HepG2 (cell line): Measurements from ENCODE around the gene FAM83G. TPM values are rescaled to one million over a fixed set of nuclear protein-coding genes. Genes with fewer than 3 reads are reported as not detected.

Experiments
- ATAC-seq: fragments of 200-7000 bp; cut with Tn5 transposase; 3 replicates; pipeline ENCODE4 v1.9.1; 2020; ENCODE audit warnings: mild to moderate bottlenecking, moderate library complexity
- BruUV-seq: library from RNA; stranded (reverse); fragments of 400-500 nt; replicated peaks from 2 replicates; lab custom pipeline; 2021; lab: Mats Ljungman, UMichigan
- CTCF ChIA-PET: fragments of 300-600 bp; formaldehyde crosslinking; extraction: SDS; loops from one replicate; lab custom pipeline; 2021; ENCODE audit warnings: low total read pairs, inconsistent platforms, low intra/inter-chr PET ratio; lab: Yijun Ruan, JAX
- POLR2A ChIA-PET: fragments of 350-600 bp; sonication (Branson Sonifier 250); formaldehyde crosslinking; loops from one replicate; lab custom pipeline; 2020; ENCODE audit warnings: antibody characterized with exemption, inconsistent platforms; lab: Yijun Ruan, JAX
- DNase-seq: peaks from one replicate; pipeline ENCODE4 v3.0.0-alpha.2; 2015; ENCODE audit warnings: low spot score
- FAIRE-seq: peaks from 3 replicates; lab custom pipeline; 2011; peaks lifted over from hg19 to GRCh38; lab: Jason Lieb, UNC
- H2AFZ ChIP-seq: one replicate; pipeline ENCODE4 v1.6.1; 2011; ENCODE audit warnings: low read length, inconsistent platforms
- H3K27ac ChIP-seq: fragments of 300-600 bp; 3 replicates; pipeline ENCODE4 v1.8.0; 2011; ENCODE audit warnings: mixed run types, mild to moderate bottlenecking, mixed read lengths, low read length, inconsistent platforms; ENCODE audit not compliant: insufficient read depth; ENCODE audit errors: extremely low read length
- H3K27me3 ChIP-seq, 2 experiments: fragments of 200-600 bp in 1 of 2; 2 replicates in 1 of 2; 3 replicates in 1 of 2; pipeline versions ENCODE4 v1.6.0 to v1.8.0; 2011; ENCODE audit warnings: low read length in 2 of 2, mild to moderate bottlenecking in 2 of 2, moderate library complexity in 2 of 2, inconsistent platforms in 1 of 2; ENCODE audit not compliant: insufficient read depth in 2 of 2, control insufficient read depth in 1 of 2
- H3K36me3 ChIP-seq, 2 experiments: fragments of 200-600 bp in 1 of 2; replicated peaks in 1 of 2; 2 replicates in 1 of 2; 3 replicates in 1 of 2; pipeline versions ENCODE4 v1.5.1 to v1.8.0; 2011; ENCODE audit warnings: low read length in 2 of 2, inconsistent platforms in 1 of 2; ENCODE audit not compliant: insufficient read depth in 2 of 2, control insufficient read depth in 1 of 2
- H3K4me1 ChIP-seq: 2 replicates; pipeline ENCODE4 v1.5.1; 2012; ENCODE audit warnings: low read length, inconsistent platforms; ENCODE audit not compliant: insufficient read depth
- H3K4me2 ChIP-seq: 2 replicates; pipeline ENCODE4 v1.6.0; 2011; ENCODE audit warnings: low read depth, low read length, inconsistent platforms
- H3K4me3 ChIP-seq, 3 experiments: fragments of 200-600 bp in 1 of 3; sonication (generic), shearing (Covaris generic) in 1 of 3; replicated peaks in 1 of 3; 2 replicates each; pipeline ENCODE4 v1.5.1; 2011 to 2016; ENCODE audit warnings: low read length in 3 of 3, inconsistent platforms in 2 of 3, low read depth in 2 of 3, mild to moderate bottlenecking in 2 of 3, control low read depth in 1 of 3, mixed read lengths in 1 of 3; ENCODE audit not compliant: insufficient read depth in 1 of 3
- H3K79me2 ChIP-seq: one replicate; pipeline ENCODE4 v1.6.1; 2011; ENCODE audit warnings: low read length, inconsistent platforms; ENCODE audit not compliant: insufficient read depth
- H3K9ac ChIP-seq: 2 replicates; pipeline ENCODE4 v1.6.0; 2011; ENCODE audit warnings: mild to moderate bottlenecking, low read depth, low read length, inconsistent platforms; ENCODE audit not compliant: insufficient read depth
- H3K9me3 ChIP-seq: 2 replicates; pipeline ENCODE4 v1.5.1; 2012; ENCODE audit warnings: mild to moderate bottlenecking, low read length
- H4K20me1 ChIP-seq: 2 replicates; pipeline ENCODE4 v1.6.0; 2011; ENCODE audit warnings: inconsistent platforms, mild to moderate bottlenecking, low read length, moderate library complexity; ENCODE audit not compliant: insufficient read depth
- CEBPG ChIP-seq: IDR thresholded peaks from 2 replicates; pipeline ENCODE4 v1.6.1; 2016
- DNMT1 ChIP-seq: sonication (generic); formaldehyde crosslinking; IDR thresholded peaks from 2 replicates; pipeline ENCODE4 v1.5.1; 2020; ENCODE audit warnings: mild to moderate bottlenecking, missing genetic modification reagents
- ELF3 ChIP-seq: IDR thresholded peaks from 2 replicates; pipeline ENCODE4 v1.6.1; 2016; ENCODE audit warnings: missing genetic modification reagents, missing compliant biosample characterization
- GFI1 ChIP-seq: sonication (generic); formaldehyde crosslinking; IDR thresholded peaks from 2 replicates; pipeline ENCODE4 v1.5.0; 2020; ENCODE audit warnings: missing genetic modification reagents, mild to moderate bottlenecking, borderline replicate concordance
- HIVEP1 ChIP-seq: sonication (generic); formaldehyde crosslinking; IDR thresholded peaks from 2 replicates; pipeline ENCODE4 v1.4.0; 2020; ENCODE audit warnings: mild to moderate bottlenecking, missing genetic modification reagents
- HNRNPLL ChIP-seq: fragments of 200-400 bp; formaldehyde crosslinking; IDR thresholded peaks from 2 replicates; pipeline ENCODE4 v1.6.1; 2017; ENCODE audit warnings: mild to moderate bottlenecking, low read depth, low read length; ENCODE audit not compliant: poor library complexity, severe bottlenecking
- ISL2 ChIP-seq: sonication (generic); formaldehyde crosslinking; IDR thresholded peaks from 2 replicates; pipeline ENCODE4 v1.5.0; 2020; ENCODE audit warnings: missing genetic modification reagents
- KDM4B ChIP-seq: sonication (generic); formaldehyde crosslinking; IDR thresholded peaks from 2 replicates; pipeline ENCODE4 v1.4.0; 2020; ENCODE audit warnings: missing genetic modification reagents
- SALL1 ChIP-seq: sonication (generic); formaldehyde crosslinking; IDR thresholded peaks from 2 replicates; pipeline ENCODE4 v1.8.0; 2022; ENCODE audit warnings: mild to moderate bottlenecking, missing genetic modification reagents
- ZFP90 ChIP-seq: sonication (generic); formaldehyde crosslinking; IDR thresholded peaks from 2 replicates; pipeline ENCODE4 v1.8.0; 2022; ENCODE audit warnings: missing genetic modification reagents, mild to moderate bottlenecking, inconsistent platforms, borderline replicate concordance
- ZFY ChIP-seq: sonication (generic); formaldehyde crosslinking; IDR thresholded peaks from 2 replicates; pipeline ENCODE4 v1.4.0; 2020; ENCODE audit warnings: missing genetic modification reagents
- ZNF20 ChIP-seq: sonication (generic); formaldehyde crosslinking; IDR thresholded peaks from 2 replicates; pipeline ENCODE4 v1.4.0; 2020; ENCODE audit warnings: mild to moderate bottlenecking, moderate library complexity, missing genetic modification reagents
- ZNF263 ChIP-seq: sonication (generic); formaldehyde crosslinking; IDR thresholded peaks from 2 replicates; pipeline ENCODE4 v1.4.0; 2020; ENCODE audit warnings: missing genetic modification reagents
- ZNF333 ChIP-seq: sonication (generic); formaldehyde crosslinking; IDR thresholded peaks from 2 replicates; pipeline ENCODE4 v1.4.0; 2020; ENCODE audit warnings: mild to moderate bottlenecking, missing genetic modification reagents, borderline replicate concordance
- ZNF414 ChIP-seq: sonication (generic); formaldehyde crosslinking; IDR thresholded peaks from 2 replicates; pipeline ENCODE4 v1.5.0; 2020; ENCODE audit warnings: missing genetic modification reagents
- ZNF501 ChIP-seq: sonication (generic); formaldehyde crosslinking; IDR thresholded peaks from 2 replicates; pipeline ENCODE4 v1.5.1; 2020; ENCODE audit warnings: mild to moderate bottlenecking, moderate library complexity, missing genetic modification reagents
- ZNF547 ChIP-seq: sonication (generic); formaldehyde crosslinking; IDR thresholded peaks from 2 replicates; pipeline ENCODE4 v1.5.1; 2020; ENCODE audit warnings: mild to moderate bottlenecking, missing genetic modification reagents
- ZNF83 ChIP-seq: sonication (generic); formaldehyde crosslinking; IDR thresholded peaks from 2 replicates; pipeline ENCODE4 v1.4.0; 2020; ENCODE audit warnings: missing genetic modification reagents, mild to moderate bottlenecking, borderline replicate concordance
- WGBS: methylation state at CpG from one replicate; pipeline ENCODE4 v1.1.6; 2017; ENCODE audit warnings: low lambda C conversion rate; 5-methylcytosine and 5-hydroxymethylcytosine counted together
- in situ Hi-C: cut with HindIII; loops from 2 replicates; pipeline ENCODE4 v1.10.0; 2017; ENCODE audit warnings: low pct_unique_long_range_greater_than_20kb; ENCODE audit not compliant: extremely low pct_ligation_motif_present
- intact Hi-C: fragments of 100-400 bp; cut with micrococcal nuclease; formaldehyde crosslinking; loops from one replicate; pipeline ENCODE4 v1.10.0; 2022; ENCODE audit not compliant: unreplicated experiment
- polyA plus RNA-seq, 8 experiments: library from polyadenylated mRNA; depleted of rRNA in 3 of 8; stranded (reverse) in 7 of 8; unstranded in 1 of 8; fragments of >200 nt; fragmentation: Illumina TruSeq in 4 of 8; extraction: Trizol in 4 of 8; gene quantifications; 2 replicates each; pipeline versions ENCODE4 v1.2.1 to v1.2.3, GENCODE V29; 2011 to 2016; ENCODE audit warnings: low read depth in 4 of 8, missing spikeins in 1 of 8, mixed read lengths in 1 of 8; ENCODE audit not compliant: insufficient read depth in 1 of 8
- total RNA-seq, 5 experiments: library from RNA; depleted of rRNA; stranded (reverse); fragments of >200 nt; fragmentation: Illumina TruSeq; extraction: Trizol; gene quantifications; 2 replicates each; pipeline ENCODE4 v1.2.3, GENCODE V29; 2016; ENCODE audit warnings: low read depth in 1 of 5
- TF ChIP-seq, protein P1 (sequence below): sonication (generic); formaldehyde crosslinking; IDR thresholded peaks from 2 replicates; pipeline ENCODE4 v1.4.0; 2020; ENCODE audit warnings: low read depth, mild to moderate bottlenecking, missing genetic modification reagents

The FAM83G gene
- total and polyA plus RNA-seq, 2 of the 13 experiments (the other 11 are each of a cell fraction or from before 2014, with no cell fraction given), result 13.7 to 18.6 TPM

- Histone ChIP-seq H3K27ac (no peak overlapping the region), H3K27me3 (peaks cover 1 to 33% of the 10 kb centered on the region in 2 experiments; a peak in 3 of 5 replicates), H3K4me2 (no peak overlapping the region), H3K4me3 (no peak overlapping the region), H3K9ac (no peak overlapping the region), H3K36me3 (no peaks in the 10 kb centered on the region), H4K20me1 (no peaks in the 10 kb centered on the region), H3K79me2 (no peaks in the 10 kb centered on the region), H3K9me3 (no peaks in the 10 kb centered on the region), H3K4me1 (peaks cover 44% of the 10 kb centered on the region), H2AFZ (no peak overlapping the region)
- WGBS, result 65% methylated on average over 5 of the region's 6 CpGs
- intact Hi-C loops, result no loop called here
- CTCF ChIA-PET, result no interaction called here
- FAIRE-seq, result no peak
- DNase-seq, result no peak
- TF ChIP-seq ISL2 (CRISPR knock-in tag) (no peak), HNRNPLL (no peak), ZNF501 (CRISPR knock-in tag) (no peak), GFI1 (CRISPR knock-in tag) (no peak), ZFP90 (CRISPR knock-in tag) (no peak), ZNF547 (no peak), DNMT1 (CRISPR knock-in tag) (no peak), SALL1 (CRISPR knock-in tag) (no peak), ZNF333 (CRISPR knock-in tag) (no peak), HIVEP1 (CRISPR knock-in tag) (no peak), CEBPG (CRISPR knock-in tag) (no peak), ELF3 (no peak), KDM4B (CRISPR knock-in tag) (no peak), ZFY (CRISPR knock-in tag) (no peak), ZNF263 (no peak), ZNF20 (CRISPR knock-in tag) (no peak), ZNF414 (CRISPR knock-in tag) (no peak), ZNF83 (no peak)
- TF ChIP-seq, protein P1, sequence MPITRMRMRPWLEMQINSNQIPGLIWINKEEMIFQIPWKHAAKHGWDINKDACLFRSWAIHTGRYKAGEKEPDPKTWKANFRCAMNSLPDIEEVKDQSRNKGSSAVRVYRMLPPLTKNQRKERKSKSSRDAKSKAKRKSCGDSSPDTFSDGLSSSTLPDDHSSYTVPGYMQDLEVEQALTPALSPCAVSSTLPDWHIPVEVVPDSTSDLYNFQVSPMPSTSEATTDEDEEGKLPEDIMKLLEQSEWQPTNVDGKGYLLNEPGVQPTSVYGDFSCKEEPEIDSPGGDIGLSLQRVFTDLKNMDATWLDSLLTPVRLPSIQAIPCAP (CRISPR knock-in tag), result no peak
- ATAC-seq, result no peak
- POLR2A ChIA-PET, result no interaction called here
- BruUV-seq, result no TSS peak
- in situ Hi-C loops, result no loop called here
These were observed 55.0 kb downstream of the FAM83G start for GRCh38 chr17:18949566-18949965.
